KOPT-K1 (cell line): ENCODE data around the gene SPRY4.

ENCODE experiments used
- H3K27ac ChIP-seq: fragments of 200-600 bp; sonication (generic); 2 replicates; pipeline ENCODE4 v1.5.1; 2016; ENCODE audit warnings: antibody characterized with exemption, mild to moderate bottlenecking, low read depth, low read length; ENCODE audit not compliant: poor library complexity, severe bottlenecking
- H3K36me3 ChIP-seq: fragments of 200-600 bp; sonication (generic); 2 replicates; pipeline ENCODE4 v1.5.1; 2017; ENCODE audit warnings: antibody characterized with exemption, mild to moderate bottlenecking, low read length, moderate library complexity; ENCODE audit not compliant: insufficient read depth
- H3K9me3 ChIP-seq: fragments of 200-600 bp; sonication (generic); 2 replicates; pipeline ENCODE4 v1.5.1; 2017; ENCODE audit warnings: antibody characterized with exemption, low read length, mild to moderate bottlenecking; ENCODE audit not compliant: insufficient read depth, poor library complexity, severe bottlenecking

Gene SPRY4

GRCh38 chr5:142313682-142314081 is 11.1 kb downstream of the SPRY4 start:
- Histone ChIP-seq H3K36me3 (no peaks in the 10 kb centered on the region), H3K27ac (no peak overlapping the region), H3K9me3 (no peaks in the 10 kb centered on the region)

GRCh38 chr5:142313275-142313674 is 11.5 kb downstream of the SPRY4 start:
- Histone ChIP-seq H3K27ac (no peak overlapping the region), H3K36me3 (no peaks in the 10 kb centered on the region)

GRCh38 chr5:142312399-142312798 is 12.4 kb downstream of the SPRY4 start:
- H3K27ac ChIP-seq, result no peak overlapping the region
- no peaks in the 10 kb centered on the region for H3K9me3 ChIP-seq
- H3K36me3 ChIP-seq, result no peaks in the 10 kb centered on the region

More at GRCh38 chr5:142313275-142313674, 11.5 kb downstream of the SPRY4 start:
- H3K9me3 ChIP-seq, result no peaks in the 10 kb centered on the region

- no peaks in the 10 kb centered on the region for H3K9me3 ChIP-seq
- H3K27ac ChIP-seq, result no peak overlapping the region
- no peaks in the 10 kb centered on the region for H3K36me3 ChIP-seq
Observed at GRCh38 chr5:142311725-142312124, 13.1 kb downstream of the SPRY4 start.

- H3K9me3 ChIP-seq, result no peaks in the 10 kb centered on the region
- no peaks in the 10 kb centered on the region for H3K36me3 ChIP-seq
- H3K27ac ChIP-seq, result no peak overlapping the region
Observed at GRCh38 chr5:142310803-142311202, 14.0 kb downstream of the SPRY4 start.

GRCh38 chr5:142309747-142310318 is 15.0 kb downstream of the SPRY4 start:
- no peaks in the 10 kb centered on the region for H3K36me3 ChIP-seq
- no peaks in the 10 kb centered on the region for H3K9me3 ChIP-seq
- no peak overlapping the region for H3K27ac ChIP-seq

- Histone ChIP-seq H3K9me3 (no peaks in the 10 kb centered on the region), H3K27ac (no peak overlapping the region), H3K36me3 (no peaks in the 10 kb centered on the region)
Observed at GRCh38 chr5:142308358-142308757, 16.5 kb downstream of the SPRY4 start.

GRCh38 chr5:142307146-142307890 is 17.5 kb downstream of the SPRY4 start:
- H3K36me3 ChIP-seq, result no peaks in the 10 kb centered on the region
- H3K9me3 ChIP-seq, result no peaks in the 10 kb centered on the region
- H3K27ac ChIP-seq, result no peak overlapping the region

- Histone ChIP-seq H3K9me3 (no peaks in the 10 kb centered on the region), H3K27ac (no peak overlapping the region), H3K36me3 (no peaks in the 10 kb centered on the region)
Observed at GRCh38 chr5:142306077-142306502, 18.7 kb downstream of the SPRY4 start.

GRCh38 chr5:142305211-142305610 is 19.6 kb downstream of the SPRY4 start:
- Histone ChIP-seq H3K27ac (no peak overlapping the region), H3K36me3 (no peaks in the 10 kb centered on the region), H3K9me3 (no peaks in the 10 kb centered on the region)

GRCh38 chr5:142304013-142304701 is 20.7 kb downstream of the SPRY4 start:
- Histone ChIP-seq H3K9me3 (no peaks in the 10 kb centered on the region), H3K36me3 (no peaks in the 10 kb centered on the region), H3K27ac (no peak overlapping the region)

GRCh38 chr5:142303565-142303964 is 21.3 kb downstream of the SPRY4 start:
- Histone ChIP-seq H3K36me3 (no peaks in the 10 kb centered on the region), H3K27ac (no peak overlapping the region), H3K9me3 (no peaks in the 10 kb centered on the region)

- Histone ChIP-seq H3K36me3 (no peaks in the 10 kb centered on the region), H3K9me3 (no peaks in the 10 kb centered on the region), H3K27ac (no peak overlapping the region)
Observed at GRCh38 chr5:142301540-142301939, 23.3 kb downstream of the SPRY4 start.

- Histone ChIP-seq H3K27ac (no peak overlapping the region), H3K36me3 (no peaks in the 10 kb centered on the region), H3K9me3 (no peaks in the 10 kb centered on the region)
Observed at GRCh38 chr5:142300677-142301076, 24.1 kb downstream of the SPRY4 start.

GRCh38 chr5:142298789-142299188 is 26.0 kb downstream of the SPRY4 start:
- no peak overlapping the region for H3K27ac ChIP-seq
- no peaks in the 10 kb centered on the region for H3K36me3 ChIP-seq
- H3K9me3 ChIP-seq, result no peaks in the 10 kb centered on the region
